Endothelial cell of umbilical vein (primary cell): ENCODE data around the gene BMPR1A. TPM values are rescaled to one million over a fixed set of nuclear protein-coding genes. Genes with fewer than 3 reads are reported as not detected.

ENCODE experiments used
- Bru-seq: library from RNA; stranded (reverse); fragments of 400-500 nt; gene quantifications from one replicate; lab custom pipeline; 2021; lab: Mats Ljungman, UMichigan
- BruChase-seq, 2 experiments: library from RNA; stranded (reverse); fragments of 400-500 nt; gene quantifications; one replicate each; lab custom pipeline; 2021; lab: Mats Ljungman, UMichigan
- BruUV-seq: library from RNA; stranded (reverse); fragments of 400-500 nt; replicated peaks from 2 replicates; lab custom pipeline; 2021; lab: Mats Ljungman, UMichigan
- CTCF ChIA-PET: fragments of 300-600, 350-600 bp; sonication (Branson Sonifier 250); formaldehyde crosslinking; loops from one replicate; lab custom pipeline; 2021; ENCODE audit warnings: antibody characterized with exemption, inconsistent platforms; lab: Charles Lee
- POLR2A ChIA-PET: fragments of 300-600, 350-600 bp; sonication (Branson Sonifier 250); formaldehyde crosslinking; loops from one replicate; lab custom pipeline; 2021; ENCODE audit warnings: antibody characterized with exemption, inconsistent platforms; lab: Charles Lee
- DNase-seq: peaks from one replicate; pipeline ENCODE4 v3.0.0-alpha.2; 2011; ENCODE audit warnings: low read depth, low spot score
- FAIRE-seq: peaks from 2 replicates; lab custom pipeline; 2011; peaks lifted over from hg19 to GRCh38; lab: Jason Lieb, UNC
- H2AFZ ChIP-seq: 2 replicates; pipeline ENCODE4 v1.6.0; 2012; ENCODE audit warnings: low read depth, low read length, control low read depth, inconsistent platforms
- H3K27ac ChIP-seq: 2 replicates; pipeline ENCODE4 v1.5.1; 2011; ENCODE audit warnings: low read depth, mild to moderate bottlenecking, control low read depth, low read length, moderate library complexity; ENCODE audit not compliant: insufficient read depth
- H3K27me3 ChIP-seq, 2 experiments: 2 replicates each; pipeline versions ENCODE4 v1.6.0 to v1.6.1; 2011; ENCODE audit warnings: low read length in 2 of 2, mixed read lengths in 1 of 2; ENCODE audit not compliant: control insufficient read depth in 2 of 2, insufficient read depth in 2 of 2
- H3K36me3 ChIP-seq, 2 experiments: 2 replicates in 1 of 2; 3 replicates in 1 of 2; pipeline ENCODE4 v1.5.1; 2011; ENCODE audit warnings: low read length in 2 of 2, mild to moderate bottlenecking in 1 of 2, moderate library complexity in 1 of 2; ENCODE audit not compliant: control insufficient read depth in 2 of 2, insufficient read depth in 2 of 2; ENCODE audit errors: extremely low read depth in 1 of 2
- H3K4me1 ChIP-seq: 3 replicates; pipeline ENCODE4 v1.5.1; 2011; ENCODE audit warnings: mild to moderate bottlenecking, low read length; ENCODE audit not compliant: control insufficient read depth, insufficient read depth; ENCODE audit errors: extremely low read depth
- H3K4me2 ChIP-seq: 2 replicates; pipeline ENCODE4 v1.6.1; 2011; ENCODE audit warnings: low read length, control low read depth, mixed read lengths; ENCODE audit not compliant: insufficient read depth
- H3K4me3 ChIP-seq, 3 experiments: fragments of 200-600 bp in 1 of 3; sonication (generic), shearing (Covaris generic) in 1 of 3; replicated peaks in 1 of 3; 2 replicates each; pipeline ENCODE4 v1.5.1; 2011 to 2016; ENCODE audit warnings: control low read depth in 3 of 3, low read length in 3 of 3, mild to moderate bottlenecking in 2 of 3, inconsistent platforms in 1 of 3, low read depth in 1 of 3, moderate library complexity in 1 of 3; ENCODE audit not compliant: insufficient read depth in 1 of 3
- H3K79me2 ChIP-seq: 2 replicates; pipeline ENCODE4 v1.6.0; 2012; ENCODE audit warnings: low read length, inconsistent platforms; ENCODE audit not compliant: control insufficient read depth, insufficient read depth
- H3K9ac ChIP-seq: replicated peaks from 2 replicates; pipeline ENCODE3; 2011; ENCODE audit warnings: low read length, control low read depth; ENCODE audit not compliant: insufficient read depth; ENCODE audit errors: extremely low read depth
- H3K9me1 ChIP-seq: replicated peaks from 3 replicates; pipeline ENCODE4 v1.6.0; 2011; ENCODE audit warnings: mild to moderate bottlenecking, low read length; ENCODE audit not compliant: control insufficient read depth, insufficient read depth; ENCODE audit errors: extremely low read depth
- H3K9me3 ChIP-seq: replicated peaks from 2 replicates; pipeline ENCODE4 v1.5.1; 2012; ENCODE audit warnings: low read length, inconsistent platforms; ENCODE audit not compliant: control insufficient read depth, insufficient read depth
- H4K20me1 ChIP-seq: replicated peaks from 2 replicates; pipeline ENCODE3; 2011; ENCODE audit warnings: mild to moderate bottlenecking, low read length; ENCODE audit not compliant: control insufficient read depth, insufficient read depth; ENCODE audit errors: extremely low read depth
- EZH2 ChIP-seq: IDR thresholded peaks from 2 replicates; pipeline ENCODE4 v1.6.1; 2012; ENCODE audit warnings: borderline replicate concordance, low read depth, mild to moderate bottlenecking, moderate library complexity, low read length, inconsistent platforms; ENCODE audit not compliant: severe bottlenecking
- FOS ChIP-seq: IDR thresholded peaks from 2 replicates; pipeline ENCODE4 v1.6.1; 2011; ENCODE audit warnings: mild to moderate bottlenecking, low read length, moderate library complexity, borderline replicate concordance; ENCODE audit not compliant: insufficient read depth
- GATA2 ChIP-seq: IDR thresholded peaks from 2 replicates; pipeline ENCODE4 v1.7.0; 2011; ENCODE audit warnings: low read depth, mild to moderate bottlenecking, moderate library complexity, mixed read lengths, low read length; ENCODE audit not compliant: insufficient read length, insufficient read depth
- JUN ChIP-seq: IDR thresholded peaks from 2 replicates; pipeline ENCODE4 v1.6.1; 2011; ENCODE audit warnings: borderline replicate concordance, low read depth; ENCODE audit not compliant: insufficient read length, insufficient read depth
- MYC ChIP-seq: IDR thresholded peaks from one replicate; pipeline ENCODE4 v1.6.1; 2011; ENCODE audit warnings: mild to moderate bottlenecking, low read depth, low read length
- POLR2A ChIP-seq: IDR thresholded peaks from 2 replicates; pipeline ENCODE4 v1.6.1; 2012; ENCODE audit warnings: low read depth, mild to moderate bottlenecking, control low read depth, low read length
- POLR2AphosphoS5 ChIP-seq: IDR thresholded peaks from 2 replicates; pipeline ENCODE4 v1.6.1; 2012; ENCODE audit warnings: low read depth, mild to moderate bottlenecking, control low read depth, low read length, moderate library complexity; ENCODE audit not compliant: insufficient read depth
- dilution Hi-C: fragments of 300-500 bp; cut with MboI; formaldehyde crosslinking; loops from one replicate; pipeline ENCODE4 v1.15.0; 2019; ENCODE audit warnings: low sequenced_read_pairs; ENCODE audit not compliant: extremely low pct_ligation_motif_present
- intact Hi-C: fragments of 100-400 bp; cut with micrococcal nuclease; formaldehyde crosslinking; loops from one replicate; pipeline ENCODE4 v1.10.0; 2022
- long read RNA-seq: library from polyadenylated mRNA; stranded (forward); transcript quantifications from one replicate; pipeline ENCODE4 v2.0.0, GENCODE V29; 2021
- polyA minus RNA-seq, 3 experiments: library from RNA; depleted of rRNA, polyadenylated mRNA; stranded (reverse); fragments of >200 nt; gene quantifications; 1 replicate in 1 of 3; 2 replicates in 2 of 3; pipeline ENCODE4 v1.2.3, GENCODE V29; 2011
- polyA plus RNA-seq, 4 experiments: library from polyadenylated mRNA; depleted of rRNA in 3 of 4; stranded (reverse) in 3 of 4; unstranded in 1 of 4; fragments of >200 nt; gene quantifications; 2 replicates each; pipeline versions ENCODE4 v1.2.1 to v1.2.3, GENCODE V29; 2011 to 2012; ENCODE audit warnings: missing spikeins in 1 of 4
- total RNA-seq: library from RNA; stranded (reverse); gene quantifications from 2 replicates; pipeline ENCODE4 v1.2.3, GENCODE V29; 2021
- TF ChIP-seq, protein P1 (sequence below), 2 donors: IDR thresholded peaks; 1 replicate in 1 of 2; 2 replicates in 1 of 2; pipeline ENCODE4 v1.5.1; 2011; ENCODE audit warnings: low read length in 2 of 2, mild to moderate bottlenecking in 2 of 2, moderate library complexity in 2 of 2, control low read depth in 1 of 2, inconsistent platforms in 1 of 2, low read depth in 1 of 2; ENCODE audit not compliant: insufficient read depth in 1 of 2; ENCODE audit errors: extremely low read depth in 1 of 2
- TF ChIP-seq, protein P2 (sequence below): IDR thresholded peaks from 2 replicates; pipeline ENCODE4 v1.6.1; 2011; ENCODE audit not compliant: insufficient read depth, insufficient read length

BMPR1A gene
- not detected in 2 replicates for total RNA-seq
- not detected in 2 replicates for polyA plus RNA-seq
- polyA plus RNA-seq (2011; cell fraction: cytosol; rRNA removed): 0.01 and 0.04 TPM in 2 replicates
- 0.03 TPM in 1 of 2 replicates, not detected in the other for polyA plus RNA-seq (2011; cell fraction: nucleus; rRNA removed)
- 0.41 and 0.44 TPM in 2 replicates for polyA plus RNA-seq (2012)
- 0.04 TPM in 1 of 2 replicates, not detected in the other for polyA minus RNA-seq
- 23.9 TPM for polyA minus RNA-seq (2011; cell fraction: cytosol; rRNA and poly(A)+ RNA removed)
- polyA minus RNA-seq (2011; cell fraction: nucleus; rRNA and poly(A)+ RNA removed): not detected in 2 replicates
- percentile 8 among the genes with signal in this experiment for Bru-seq, nascent RNA
- percentile 18 among the genes with signal in this experiment for BruChase-seq, experiment 1, labeled RNA remaining after a 6-hour chase
- percentile 17 among the genes with signal in this experiment for BruChase-seq, experiment 2, labeled RNA remaining after a 2-hour chase
- long read RNA-seq: 0 reads

DNA sequence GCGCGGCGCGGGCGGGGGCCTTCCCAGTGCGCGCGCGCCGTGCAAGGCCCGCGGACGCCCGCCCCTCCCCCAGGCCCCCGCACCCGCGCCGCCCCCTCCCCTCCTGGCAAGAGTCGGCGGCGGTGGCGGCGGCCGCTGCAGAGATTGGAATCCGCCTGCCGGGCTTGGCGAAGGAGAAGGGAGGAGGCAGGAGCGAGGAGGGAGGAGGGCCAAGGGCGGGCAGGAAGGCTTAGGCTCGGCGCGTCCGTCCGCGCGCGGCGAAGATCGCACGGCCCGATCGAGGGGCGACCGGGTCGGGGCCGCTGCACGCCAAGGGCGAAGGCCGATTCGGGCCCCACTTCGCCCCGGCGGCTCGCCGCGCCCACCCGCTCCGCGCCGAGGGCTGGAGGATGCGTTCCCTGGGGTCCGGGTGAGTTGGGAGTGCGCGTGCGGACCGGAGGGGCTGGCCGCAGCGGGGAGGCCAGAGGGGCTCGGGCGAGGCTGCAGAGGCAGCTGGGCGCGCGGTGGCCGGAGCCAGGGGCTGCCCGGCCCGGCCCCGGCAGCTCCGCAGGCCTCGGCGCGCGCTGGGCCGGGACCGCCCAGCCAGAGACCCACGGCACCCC lies at the start of gene BMPR1A:
BMPR1A (plus strand) TSS at position 109 of the 602 bp plus-strand sequence. CDS start 119,400 bp downstream, outside the sequence.
- DNase-seq: no peak
- Histone ChIP-seq H3K4me1 (peaks cover 3% of the 10 kb centered on the region), H3K79me2 (no peaks in the 10 kb centered on the region)

More for the DNA sequence above, at the start of gene BMPR1A:
- FAIRE-seq: no peak
- H2AFZ ChIP-seq: peak within 1 kb of the TSS; percentile 60
- H3K9me3 ChIP-seq: no peaks in the 10 kb centered on the region
- CTCF ChIA-PET: interaction anchor here (0.9 to 2.7 kb wide), 4 partner anchors 23 to 232 kb away, joined by 3 to 13 read pairs (median 6); no protein-coding TSS in a partner anchor
- POLR2A ChIA-PET: no interaction called here
- no peaks in the 10 kb centered on the region for H3K36me3 ChIP-seq
- peak within 1 kb of the TSS; percentile 57 for H3K4me2 ChIP-seq
- no TSS peak for BruUV-seq
- H4K20me1 ChIP-seq: peaks cover 7% of the 10 kb centered on the region
- no peak within 1 kb of the TSS for H3K9ac ChIP-seq
- intact Hi-C loops: loop anchor here (1.0 kb wide), 1 partner anchor 8 kb away; no protein-coding TSS in a partner anchor
- no peaks in the 10 kb centered on the region for H3K9me1 ChIP-seq
- peaks cover 71 to 85% of the 10 kb centered on the region in 2 experiments for H3K27me3 ChIP-seq
- dilution Hi-C loops: no loop called here
- peak within 1 kb of the TSS in 2 of 3 experiments; percentile 2 to 26 for H3K4me3 ChIP-seq
- no peak within 1 kb of the TSS for H3K27ac ChIP-seq
- no peak for TF ChIP-seq POLR2A
- TF ChIP-seq, protein P1, sequence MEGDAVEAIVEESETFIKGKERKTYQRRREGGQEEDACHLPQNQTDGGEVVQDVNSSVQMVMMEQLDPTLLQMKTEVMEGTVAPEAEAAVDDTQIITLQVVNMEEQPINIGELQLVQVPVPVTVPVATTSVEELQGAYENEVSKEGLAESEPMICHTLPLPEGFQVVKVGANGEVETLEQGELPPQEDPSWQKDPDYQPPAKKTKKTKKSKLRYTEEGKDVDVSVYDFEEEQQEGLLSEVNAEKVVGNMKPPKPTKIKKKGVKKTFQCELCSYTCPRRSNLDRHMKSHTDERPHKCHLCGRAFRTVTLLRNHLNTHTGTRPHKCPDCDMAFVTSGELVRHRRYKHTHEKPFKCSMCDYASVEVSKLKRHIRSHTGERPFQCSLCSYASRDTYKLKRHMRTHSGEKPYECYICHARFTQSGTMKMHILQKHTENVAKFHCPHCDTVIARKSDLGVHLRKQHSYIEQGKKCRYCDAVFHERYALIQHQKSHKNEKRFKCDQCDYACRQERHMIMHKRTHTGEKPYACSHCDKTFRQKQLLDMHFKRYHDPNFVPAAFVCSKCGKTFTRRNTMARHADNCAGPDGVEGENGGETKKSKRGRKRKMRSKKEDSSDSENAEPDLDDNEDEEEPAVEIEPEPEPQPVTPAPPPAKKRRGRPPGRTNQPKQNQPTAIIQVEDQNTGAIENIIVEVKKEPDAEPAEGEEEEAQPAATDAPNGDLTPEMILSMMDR (IDR thresholded peaks at IDR 0.05; ENCODE audit: extremely low read depth in 1 of 2, insufficient read depth in 1 of 2, low read depth in 1 of 2, low read length in 2 of 2): no peak
- no peak for TF ChIP-seq EZH2
- TF ChIP-seq JUN: no peak
- TF ChIP-seq MYC: no peak
- TF ChIP-seq, protein P2, sequence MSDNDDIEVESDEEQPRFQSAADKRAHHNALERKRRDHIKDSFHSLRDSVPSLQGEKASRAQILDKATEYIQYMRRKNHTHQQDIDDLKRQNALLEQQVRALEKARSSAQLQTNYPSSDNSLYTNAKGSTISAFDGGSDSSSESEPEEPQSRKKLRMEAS: no peak
- no peak for TF ChIP-seq FOS
- no peak for TF ChIP-seq POLR2AphosphoS5
- TF ChIP-seq GATA2: no peak
